NOMO-1 (cell line): ENCODE measurements around the gene DNLZ.

Source experiments
- DNase-seq, 2 experiments: peaks; one replicate each; lab custom pipeline; 2025; ENCODE audit not compliant: unreplicated experiment in 2 of 2; lab: John Stamatoyannopoulos, UW

The DNLZ gene

DNA sequence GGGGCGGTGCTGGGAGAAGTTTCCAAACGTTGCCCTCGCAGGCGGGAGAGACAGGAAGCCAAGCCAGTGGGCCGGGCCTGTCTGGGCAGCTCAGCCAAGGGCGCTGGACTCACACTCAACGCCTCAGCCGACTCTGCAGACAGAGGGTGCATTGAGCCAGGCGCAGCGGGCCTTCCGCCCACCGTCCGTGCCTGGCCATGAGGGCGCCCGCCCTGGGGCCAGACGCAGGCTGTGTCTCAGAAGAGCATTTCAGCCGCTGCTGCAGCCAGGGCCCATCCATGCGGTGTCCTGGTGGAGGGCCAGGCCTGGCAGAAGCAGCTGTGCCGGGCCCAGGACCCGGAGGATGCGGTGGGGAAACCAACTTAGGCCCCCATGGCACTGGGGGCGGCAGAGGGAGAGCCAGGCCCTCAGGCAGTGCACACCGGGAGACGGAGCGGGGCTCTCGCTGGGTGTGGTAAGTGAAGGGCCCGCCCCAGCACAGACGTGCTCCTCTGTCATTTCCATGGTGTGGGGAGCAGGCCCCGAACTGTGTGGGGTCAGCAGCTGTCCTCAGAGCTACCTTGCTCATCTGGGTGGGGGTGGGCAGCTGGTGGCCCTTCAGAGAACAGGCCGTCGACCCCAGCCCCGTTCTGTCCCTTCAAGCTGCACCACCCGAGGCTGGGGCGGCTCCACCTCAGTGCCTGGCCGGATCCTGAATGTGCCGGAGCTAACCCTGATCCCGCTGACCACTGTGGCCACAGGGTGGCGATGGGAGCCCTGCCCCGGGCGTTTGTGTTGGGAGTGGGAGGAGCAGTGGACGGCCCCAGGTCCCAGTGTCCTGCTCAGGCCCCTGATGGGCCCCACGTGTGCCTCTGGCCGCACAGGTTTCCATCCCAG, 18.0 kb downstream of the DNLZ start:
- no peak for DNase-seq

GRCh38 chr9:136344544-136345280, 18.8 kb downstream of the DNLZ start:
- no peak for DNase-seq

GRCh38 chr9:136343884-136344269, 19.7 kb downstream of the DNLZ start:
- DNase-seq: no peak

- no peak for DNase-seq
Measured at GRCh38 chr9:136343121-136343883, 20.2 kb downstream of the DNLZ start.

GRCh38 chr9:136342181-136343120, 21.1 kb downstream of the DNLZ start:
- DNase-seq: peak; percentile 51 to 52

DNA sequence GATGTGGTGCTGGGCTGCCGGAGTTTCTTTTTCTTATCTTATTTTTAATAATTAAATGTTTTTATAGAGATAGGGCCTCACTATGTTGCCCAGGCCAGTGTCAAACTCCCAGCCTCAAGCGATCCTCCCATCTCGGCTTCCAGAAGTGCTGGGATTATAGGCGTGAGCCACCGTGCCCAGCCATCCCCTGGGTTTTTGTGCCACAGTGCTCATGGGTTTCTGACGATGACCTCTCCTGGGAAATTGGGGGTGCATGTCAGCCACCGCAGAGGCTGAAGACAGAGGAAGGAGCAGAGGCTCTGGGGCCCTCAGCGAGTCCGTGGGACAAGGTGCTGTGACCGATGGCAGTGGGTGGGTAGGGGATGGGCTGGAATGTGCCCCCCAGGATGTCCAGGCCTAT, 21.8 kb downstream of the DNLZ start:
- DNase-seq: no peak

- no peak for DNase-seq
Measured at GRCh38 chr9:136341042-136341655, 22.4 kb downstream of the DNLZ start.

GRCh38 chr9:136340356-136341041, 23.0 kb downstream of the DNLZ start:
- DNase-seq: no peak

DNA sequence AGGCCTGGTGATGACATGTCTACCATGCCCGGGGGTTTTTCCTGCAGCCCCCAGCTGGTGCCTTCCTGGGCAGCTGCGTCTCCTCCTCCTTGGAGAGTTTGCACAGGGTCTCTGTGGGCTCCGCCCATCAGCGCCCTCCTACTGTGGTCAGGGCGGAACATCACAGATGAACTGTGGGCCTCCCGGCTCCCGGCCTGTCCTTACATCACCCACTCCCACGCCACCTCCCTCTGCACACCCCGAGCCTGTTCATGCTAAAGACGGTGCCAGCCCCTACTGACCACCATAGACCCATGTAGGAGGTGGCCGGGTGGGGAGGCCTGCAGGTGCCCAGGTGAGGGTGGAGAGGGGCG, 23.6 kb downstream of the DNLZ start:
- DNase-seq: no peak

- DNase-seq: peak; percentile 78 to 81
Measured at GRCh38 chr9:136339173-136339957, 24.2 kb downstream of the DNLZ start.

DNA sequence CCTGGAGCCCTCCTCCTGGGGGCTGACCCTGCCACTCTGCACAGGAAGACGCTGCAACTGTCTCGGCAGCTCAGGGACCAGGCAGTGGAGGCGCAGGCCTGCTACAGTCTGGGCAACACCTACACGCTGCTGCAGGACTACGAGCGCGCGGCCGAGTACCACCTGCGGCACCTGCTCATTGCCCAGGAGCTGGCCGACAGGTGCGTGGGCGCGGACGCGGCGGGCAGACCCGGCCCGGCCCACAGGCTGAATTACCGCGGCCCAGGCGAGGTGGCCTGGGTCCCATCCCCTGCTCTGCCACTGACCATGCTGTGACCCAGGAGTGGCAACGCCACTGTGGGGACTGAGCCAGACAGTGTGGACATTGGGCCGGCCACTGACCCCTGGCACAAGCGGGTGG, 25.0 kb downstream of the DNLZ start:
- no peak for DNase-seq

DNA sequence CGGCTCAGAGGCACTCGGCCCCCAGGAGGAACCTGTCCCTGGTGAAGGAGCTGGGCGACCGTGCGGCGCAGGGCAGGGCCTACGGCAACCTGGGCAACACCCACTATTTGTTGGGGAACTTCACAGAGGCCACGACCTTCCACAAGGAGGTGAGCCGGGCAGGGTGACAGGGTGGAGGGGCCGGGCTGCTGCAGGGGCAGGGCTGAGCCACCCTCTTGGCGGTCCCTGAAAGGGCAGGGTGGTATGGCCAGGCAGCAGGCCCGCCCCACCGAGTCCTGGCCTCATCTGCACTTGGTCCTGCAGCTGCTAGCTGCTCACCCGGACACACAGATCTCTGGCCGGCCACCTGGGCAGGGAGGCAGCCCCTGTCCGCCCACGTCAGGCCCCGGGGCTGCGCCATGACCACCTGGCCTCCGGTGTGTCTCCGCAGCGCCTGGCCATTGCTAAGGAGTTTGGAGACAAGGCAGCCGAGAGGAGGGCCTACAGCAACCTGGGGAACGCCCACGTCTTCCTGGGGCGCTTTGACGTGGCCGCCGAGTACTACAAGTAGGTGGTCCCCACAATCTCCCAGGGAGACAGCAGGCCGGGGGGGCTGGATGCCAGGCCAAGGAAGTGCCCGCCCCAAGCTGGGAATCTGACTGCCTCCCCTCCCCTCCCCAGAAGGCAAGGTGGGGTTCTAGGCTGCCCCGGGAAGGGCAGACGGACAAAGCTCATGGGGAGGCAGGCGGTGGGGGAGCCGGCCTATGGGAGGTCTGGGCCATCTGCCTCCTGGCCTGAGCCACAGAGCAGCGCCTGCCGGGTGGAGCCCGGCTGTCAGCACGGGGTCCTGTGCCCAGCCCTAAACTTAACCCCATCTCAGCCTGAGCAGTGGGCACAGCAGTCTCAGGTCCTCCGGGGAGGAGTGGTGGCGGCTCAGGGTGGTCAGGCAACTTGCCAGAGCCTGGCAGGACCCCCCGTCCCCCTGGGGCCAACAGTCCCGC, 25.8 kb downstream of the DNLZ start:
- no peak for DNase-seq

GRCh38 chr9:136336881-136337280, 26.7 kb downstream of the DNLZ start:
- DNase-seq: no peak

DNA sequence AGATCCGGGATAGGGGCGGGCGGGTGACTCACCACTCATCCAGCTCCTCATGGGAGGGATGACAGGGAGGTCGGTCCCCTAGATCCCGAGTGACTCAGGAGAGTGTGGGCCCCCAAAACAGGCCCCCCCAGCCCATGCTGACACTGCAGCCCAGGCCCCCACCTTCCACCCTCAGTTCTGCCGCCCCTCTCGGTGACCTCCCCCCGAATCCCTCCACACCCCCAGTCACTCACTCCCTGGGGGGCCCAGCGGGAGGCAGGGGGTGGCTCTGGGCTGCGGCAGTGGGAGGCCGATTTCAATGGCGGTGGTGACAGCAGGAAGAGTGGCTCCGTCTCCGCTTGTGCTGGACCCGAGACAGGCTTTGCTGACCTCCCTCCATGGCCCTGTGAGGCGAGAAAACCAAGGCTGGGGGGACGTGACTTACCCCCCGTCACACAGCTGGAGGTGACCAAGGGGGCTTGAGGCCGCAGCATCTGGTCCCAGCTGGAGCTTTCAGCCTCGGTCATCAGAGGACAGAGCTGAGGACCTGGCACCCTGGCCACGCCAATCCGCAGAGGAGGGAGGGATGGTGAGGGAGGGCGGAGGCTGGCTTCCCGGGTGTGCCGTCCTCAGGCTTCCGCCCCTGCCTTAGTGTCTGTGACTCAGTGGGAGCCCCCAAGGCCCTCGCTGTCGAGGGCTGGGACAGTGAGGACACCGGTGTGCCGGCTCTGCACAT, 27.2 kb downstream of the DNLZ start:
- no peak for DNase-seq

GRCh38 chr9:136335296-136336155, 28.0 kb downstream of the DNLZ start:
- no peak for DNase-seq

GRCh38 chr9:136334541-136334940, 29.0 kb downstream of the DNLZ start:
- no peak for DNase-seq
